G401.6 (cell line): ENCODE data around the gene GATA3.
"Not testable (repeated sequence)": the region's sequence is repeated elsewhere in the genome, so short reads cannot be mapped to it uniquely, and the experiment has no call there.

Experiments used
- FAIRE-seq: peaks from 2 replicates; lab custom pipeline; 2012; peaks lifted over from hg19 to GRCh38; lab: Jason Lieb, UNC

The GATA3 gene

DNA sequence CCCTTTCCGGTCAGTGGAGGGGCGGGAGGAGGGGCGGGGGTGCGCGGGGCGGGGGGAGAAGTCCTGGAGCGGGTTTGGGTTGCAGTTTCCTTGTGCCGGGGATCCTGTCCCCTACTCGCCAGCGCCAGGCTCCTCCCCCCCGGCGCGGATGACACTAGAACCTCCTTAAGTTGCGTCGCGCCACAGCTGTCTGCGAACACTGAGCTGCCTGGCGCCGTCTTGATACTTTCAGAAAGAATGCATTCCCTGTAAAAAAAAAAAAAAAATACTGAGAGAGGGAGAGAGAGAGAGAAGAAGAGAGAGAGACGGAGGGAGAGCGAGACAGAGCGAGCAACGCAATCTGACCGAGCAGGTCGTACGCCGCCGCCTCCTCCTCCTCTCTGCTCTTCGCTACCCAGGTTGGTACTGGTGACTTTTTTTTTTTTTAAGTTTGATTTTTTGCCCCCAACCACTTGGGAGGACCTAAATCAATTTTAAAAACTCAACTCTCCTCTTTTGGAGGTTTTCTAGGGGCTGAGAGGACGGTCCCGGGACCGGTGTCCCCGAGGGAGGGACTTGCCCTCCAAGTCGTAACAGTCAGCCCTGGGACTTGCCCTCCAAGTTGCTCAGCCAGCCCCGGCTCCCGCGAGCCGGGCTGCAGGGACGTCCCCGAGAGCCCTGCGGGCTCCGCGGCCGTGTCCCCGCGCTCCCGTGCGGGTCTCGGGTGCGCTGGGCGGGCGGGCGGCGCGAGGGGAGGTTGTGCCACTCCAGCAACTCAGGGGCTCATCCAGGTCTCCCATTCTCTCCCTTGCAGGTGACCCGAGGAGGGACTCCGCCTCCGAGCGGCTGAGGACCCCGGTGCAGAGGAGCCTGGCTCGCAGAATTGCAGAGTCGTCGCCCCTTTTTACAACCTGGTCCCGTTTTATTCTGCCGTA, at the start of gene GATA3:
TSS of gene GATA3 (plus strand) at position 195 of the 914 bp plus-strand sequence. CDS start 968 bp downstream, outside the sequence.
- no peak for FAIRE-seq

DNA sequence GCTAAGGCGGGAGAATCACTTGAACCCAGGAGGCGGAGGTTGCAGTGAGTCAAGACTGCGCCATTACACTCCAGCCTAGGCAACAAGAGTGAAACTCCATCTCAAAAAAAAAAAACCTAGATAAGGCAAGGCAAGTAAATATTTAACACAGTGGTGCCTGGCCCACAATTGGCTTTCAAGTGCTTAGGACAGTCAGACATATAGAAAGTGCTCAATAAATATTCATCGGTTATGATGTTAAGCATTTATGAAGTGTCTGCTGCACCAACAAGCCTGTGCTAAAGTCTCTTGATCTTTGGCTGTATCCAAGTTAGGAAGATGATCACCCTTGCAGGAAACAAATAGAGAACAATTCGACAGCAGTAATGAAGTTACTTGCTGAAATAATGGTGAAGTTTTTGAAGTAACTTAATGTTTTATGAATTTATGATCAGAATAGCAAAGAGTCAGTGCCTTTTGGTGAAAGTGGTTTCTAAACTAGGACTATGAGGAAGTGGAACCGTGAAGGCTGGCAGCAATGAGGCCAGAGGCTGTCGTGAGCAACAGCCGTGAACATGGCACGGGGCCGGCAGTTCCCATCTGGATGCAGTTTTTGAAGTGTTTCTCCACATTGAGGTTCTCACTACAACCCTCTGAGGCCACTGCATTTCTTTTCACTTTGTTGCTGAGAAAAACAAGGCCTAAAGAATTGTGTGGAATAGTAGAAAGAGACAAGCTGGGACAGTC, 48.1 kb upstream of the GATA3 start:
- FAIRE-seq, result no peak

DNA sequence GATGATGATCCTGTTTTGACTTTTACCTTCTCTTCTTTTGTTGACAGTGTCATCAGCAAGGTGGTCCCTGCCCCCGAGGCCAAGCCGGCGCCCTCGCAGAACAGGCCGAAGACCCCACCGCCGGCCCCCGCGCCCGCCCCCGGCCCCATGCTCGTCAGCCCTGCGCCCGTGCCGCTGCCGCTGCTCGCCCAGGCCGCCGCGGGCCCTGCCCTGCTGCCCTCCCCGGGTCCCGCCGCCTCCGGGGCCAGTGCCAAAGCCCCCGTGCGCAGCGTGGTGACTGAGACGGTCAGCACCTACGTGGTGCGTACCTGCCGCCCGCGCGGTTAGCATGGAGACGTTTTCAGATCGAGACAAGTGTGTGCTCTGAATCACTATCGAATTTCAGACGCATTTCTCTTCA, 45.5 kb upstream of the GATA3 start:
- no peak for FAIRE-seq

DNA sequence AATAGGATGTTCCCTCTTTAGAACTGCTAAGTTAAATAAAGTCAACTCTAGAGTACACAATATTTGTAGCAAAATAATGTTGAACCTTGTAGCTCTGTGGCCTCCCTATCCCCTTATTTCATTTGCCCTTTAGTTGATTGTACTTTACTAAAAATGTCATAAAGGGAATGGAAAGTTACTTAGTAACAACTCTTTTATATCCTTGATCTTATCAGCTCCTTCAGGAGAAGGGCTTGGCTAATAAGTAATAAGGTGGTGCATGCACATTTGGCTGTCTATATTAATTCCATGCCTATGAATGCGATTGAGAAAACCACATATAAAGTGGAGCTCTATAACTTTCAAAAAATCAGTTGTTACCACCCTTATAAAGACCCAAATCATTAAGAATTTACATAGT, 41.5 kb upstream of the GATA3 start:
- no peak for FAIRE-seq

DNA sequence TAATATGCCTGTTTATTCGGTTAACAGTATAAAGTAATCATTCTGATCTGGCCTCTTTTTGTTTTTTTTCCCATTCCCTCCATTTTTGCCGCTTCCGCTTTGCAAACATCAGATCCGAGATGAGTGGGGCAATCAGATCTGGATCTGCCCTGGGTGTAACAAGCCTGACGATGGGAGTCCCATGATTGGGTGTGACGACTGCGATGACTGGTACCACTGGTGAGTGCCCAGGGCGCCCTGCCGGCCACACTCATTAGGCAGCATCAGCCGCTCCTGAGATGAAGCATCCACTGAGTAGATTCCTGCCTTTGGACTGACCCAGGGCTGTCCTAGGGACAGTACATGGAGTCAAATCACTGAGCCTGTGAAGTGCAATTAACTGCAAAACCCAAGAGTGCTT, 40.9 kb upstream of the GATA3 start:
- FAIRE-seq, result no peak

DNA sequence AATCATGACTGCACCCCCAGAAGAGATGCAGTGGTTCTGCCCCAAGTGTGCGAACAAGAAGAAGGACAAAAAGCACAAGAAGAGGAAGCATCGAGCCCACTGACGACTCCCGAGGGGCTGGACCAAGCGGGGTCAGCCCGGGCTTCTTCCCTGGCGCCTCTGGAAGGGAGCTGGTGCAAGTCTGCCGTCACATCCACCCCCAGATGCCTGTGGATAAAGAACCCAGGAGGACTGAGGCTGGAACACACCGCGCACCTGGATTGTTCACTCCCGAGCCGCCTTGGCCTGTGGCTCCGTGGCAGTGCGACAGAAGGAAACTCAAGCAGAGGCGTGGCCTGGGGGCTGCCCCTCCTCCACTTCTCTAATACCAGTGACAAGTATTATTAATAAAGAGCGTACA, 39.8 kb upstream of the GATA3 start:
- no peak for FAIRE-seq

DNA sequence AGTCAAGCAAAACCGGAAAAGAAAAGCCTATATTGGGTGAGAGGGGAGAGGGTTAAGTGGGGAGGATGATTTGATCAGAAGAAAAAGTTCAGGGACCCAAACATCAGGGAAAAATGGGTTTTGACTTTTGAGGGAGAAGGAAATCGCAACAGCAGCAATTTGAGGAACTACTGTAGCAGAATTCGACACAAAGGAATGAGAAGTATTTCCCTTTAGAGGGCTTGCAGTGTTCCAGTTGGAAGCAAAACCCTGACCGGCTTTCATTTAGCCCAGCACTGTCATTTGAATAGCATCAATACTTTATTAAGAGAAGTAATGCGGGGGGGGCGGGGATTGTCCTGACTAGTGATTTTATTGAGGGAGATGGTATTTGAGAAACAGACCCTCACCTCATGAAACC, 37.2 kb upstream of the GATA3 start:
- no peak for FAIRE-seq

DNA sequence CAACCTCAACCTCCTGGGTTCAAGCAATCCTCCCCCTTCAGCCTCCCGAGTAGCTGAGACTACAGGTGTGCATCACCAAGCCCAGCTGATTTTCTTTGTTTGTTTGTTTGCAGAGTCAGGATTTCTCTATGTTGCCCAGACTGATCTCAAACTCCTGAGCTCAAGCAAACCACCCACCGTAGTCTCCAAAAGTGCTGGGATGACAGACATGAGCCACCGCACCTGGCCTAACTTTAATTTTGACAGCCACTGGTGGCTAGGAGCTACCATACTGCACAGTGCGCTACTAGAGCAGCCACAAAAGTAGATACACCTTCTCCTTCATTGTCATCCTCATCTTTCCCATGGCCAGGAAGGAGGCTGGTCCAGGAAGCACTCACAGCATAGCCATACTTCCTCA, 31.2 kb upstream of the GATA3 start:
- FAIRE-seq, result no peak

DNA sequence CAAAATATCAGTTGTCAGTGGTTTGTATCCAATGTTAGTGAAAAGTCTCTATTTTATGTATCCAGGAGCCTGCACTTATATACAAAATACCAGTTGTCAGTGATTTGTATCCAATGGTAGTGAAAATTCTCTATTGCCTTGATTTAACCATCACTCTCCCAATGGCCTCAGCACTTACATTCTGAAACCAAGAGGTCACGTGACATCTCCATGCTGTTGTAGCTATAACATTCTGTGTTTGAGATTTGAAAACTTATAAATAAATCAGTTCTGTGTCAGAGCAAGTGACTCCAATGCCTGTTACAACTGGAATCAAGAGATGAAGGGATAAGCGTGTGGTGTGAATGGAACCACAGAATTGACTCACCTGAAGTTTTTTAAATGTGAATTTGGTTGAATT, 30.6 kb upstream of the GATA3 start:
- no peak for FAIRE-seq

DNA sequence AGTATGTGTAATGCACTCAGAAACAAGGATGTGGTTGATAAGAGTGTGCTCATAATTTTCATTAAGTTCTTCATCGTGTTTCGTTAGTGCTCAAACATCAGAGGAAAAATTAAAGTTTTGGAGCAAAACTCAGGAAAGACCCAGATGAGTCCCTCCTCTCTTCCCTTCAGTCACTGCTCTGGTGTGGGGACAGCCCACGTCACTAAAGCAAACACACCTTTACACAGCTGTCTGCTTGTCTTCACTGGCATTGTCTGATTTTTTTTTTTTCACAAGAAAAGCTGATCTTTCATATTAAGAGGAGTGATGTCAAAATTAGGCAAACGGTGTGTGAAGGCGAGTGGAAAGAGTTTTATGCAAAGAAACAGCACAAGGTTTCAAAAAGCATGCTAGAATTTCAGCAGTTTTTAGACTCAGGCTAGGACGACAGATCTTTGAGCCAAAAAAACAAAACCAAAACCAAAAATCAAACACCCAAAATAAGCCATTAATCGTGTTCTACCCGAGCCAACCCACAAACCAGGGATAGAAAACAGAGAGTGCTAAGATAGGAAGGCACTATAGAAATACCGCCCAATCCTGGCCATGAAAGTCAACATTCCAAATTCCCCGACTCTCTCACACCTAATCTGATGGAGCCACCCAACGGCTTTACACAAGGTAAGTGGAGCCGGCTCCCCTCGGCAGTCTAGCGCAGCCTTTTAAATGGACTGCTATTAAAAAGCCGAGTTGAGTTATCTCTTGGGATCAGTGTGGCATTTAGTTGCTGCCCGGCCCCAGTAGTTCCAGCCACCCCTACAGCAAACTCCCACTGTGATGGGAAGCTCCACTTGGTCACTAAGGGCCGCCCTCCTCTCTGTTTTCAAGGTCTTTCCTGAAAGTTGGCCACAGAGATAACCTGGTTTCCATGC, 27.9 kb upstream of the GATA3 start:
- no peak for FAIRE-seq

DNA sequence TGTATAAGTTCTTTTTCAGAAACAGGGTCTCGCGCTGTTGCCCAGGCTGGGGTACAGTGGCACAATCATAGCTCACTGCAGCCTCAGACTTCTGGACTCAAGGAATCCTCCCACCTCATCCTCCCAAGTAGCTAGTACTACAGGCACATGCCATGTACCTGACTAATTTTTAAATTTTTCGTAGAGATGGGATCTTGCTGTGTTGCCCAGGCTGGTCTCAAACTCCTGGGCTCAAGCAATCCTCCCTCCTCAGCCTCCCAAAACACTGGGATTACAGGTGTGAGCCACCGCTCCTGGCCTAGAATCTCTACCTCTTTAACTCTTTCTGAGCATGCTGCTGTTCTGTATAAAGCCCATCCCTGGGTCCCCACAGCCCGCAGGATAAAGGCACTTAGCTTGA, 23.3 kb upstream of the GATA3 start:
- not testable (repeated sequence) for FAIRE-seq

DNA sequence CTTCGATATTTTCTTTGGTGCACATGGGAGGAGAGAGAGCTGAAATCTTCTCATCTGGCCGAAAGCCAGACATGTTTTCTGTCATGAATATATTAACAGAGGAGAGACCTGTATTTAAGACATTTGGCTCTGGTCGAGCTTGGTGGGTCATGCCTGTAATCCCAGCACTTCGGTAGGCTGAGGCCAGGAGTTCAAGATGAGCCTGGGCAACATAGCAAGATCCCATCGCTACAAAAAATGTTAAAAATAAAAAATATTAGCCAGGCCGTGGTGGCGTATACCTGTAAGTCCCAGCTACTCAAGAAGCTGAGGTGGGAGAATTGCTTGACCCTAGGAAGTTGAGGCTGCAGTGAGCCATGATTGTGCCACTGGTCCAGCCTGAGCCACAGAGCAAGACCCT, 21.9 kb upstream of the GATA3 start:
- FAIRE-seq, result no peak

DNA sequence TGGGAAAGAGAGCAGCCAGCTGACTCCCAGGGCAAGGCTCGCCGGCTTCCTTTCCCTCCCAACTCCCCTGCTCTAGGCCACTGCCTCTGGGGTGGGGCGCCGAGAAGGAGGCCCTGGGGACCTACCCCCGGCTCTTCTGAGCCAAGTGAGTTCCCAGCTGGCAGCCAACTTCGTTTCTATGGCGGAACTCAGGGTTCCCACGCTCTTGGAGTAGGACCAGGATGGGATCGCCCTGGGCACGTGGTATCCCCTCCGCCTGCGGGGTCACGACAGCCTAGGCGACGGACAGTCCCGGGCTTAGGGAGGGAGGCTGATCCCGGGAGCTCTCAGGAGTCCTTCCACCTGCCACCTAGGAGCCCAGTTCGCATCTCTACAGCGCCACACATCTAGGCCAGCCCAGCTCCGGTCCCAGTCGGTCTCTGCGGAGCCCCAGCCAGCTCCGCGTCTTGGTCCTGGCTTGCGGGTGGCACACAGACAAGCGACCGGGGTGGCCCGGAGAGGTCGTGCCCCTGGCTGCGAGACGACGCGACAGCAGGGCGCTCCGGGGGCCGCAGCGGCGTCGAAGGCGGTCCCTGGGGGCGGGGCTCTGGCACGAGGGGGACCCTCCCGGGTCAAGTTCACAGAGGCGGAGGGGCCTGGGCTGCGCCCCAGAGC, 20.5 kb upstream of the GATA3 start:
- no peak for FAIRE-seq

DNA sequence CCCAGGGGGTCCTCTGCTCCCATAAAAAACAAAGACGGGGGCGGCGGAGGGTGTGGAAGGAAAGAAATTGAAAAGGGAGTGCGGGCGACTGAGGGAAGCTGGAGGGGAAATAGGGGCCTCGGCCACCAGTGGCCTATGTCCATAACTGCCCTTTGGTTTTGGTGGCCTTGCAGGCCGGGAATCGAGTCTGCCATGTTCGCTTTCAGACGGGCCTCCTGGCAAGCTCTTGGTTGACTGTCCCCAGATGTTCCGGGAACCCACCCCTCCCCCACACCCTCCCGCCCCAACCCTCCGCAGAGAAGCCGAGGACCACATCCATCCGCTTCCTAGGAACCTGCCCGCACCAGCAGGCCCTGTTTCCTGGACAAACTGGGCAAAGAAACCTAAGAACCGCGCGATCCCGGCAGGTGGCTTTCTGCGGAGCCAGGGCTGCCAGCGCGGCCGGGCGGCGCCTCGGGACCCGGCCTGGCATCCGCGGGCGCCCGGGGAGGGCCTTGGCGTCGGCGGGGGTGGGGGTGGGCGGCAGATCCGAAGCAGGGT, 20.0 kb upstream of the GATA3 start:
- FAIRE-seq, result no peak

DNA sequence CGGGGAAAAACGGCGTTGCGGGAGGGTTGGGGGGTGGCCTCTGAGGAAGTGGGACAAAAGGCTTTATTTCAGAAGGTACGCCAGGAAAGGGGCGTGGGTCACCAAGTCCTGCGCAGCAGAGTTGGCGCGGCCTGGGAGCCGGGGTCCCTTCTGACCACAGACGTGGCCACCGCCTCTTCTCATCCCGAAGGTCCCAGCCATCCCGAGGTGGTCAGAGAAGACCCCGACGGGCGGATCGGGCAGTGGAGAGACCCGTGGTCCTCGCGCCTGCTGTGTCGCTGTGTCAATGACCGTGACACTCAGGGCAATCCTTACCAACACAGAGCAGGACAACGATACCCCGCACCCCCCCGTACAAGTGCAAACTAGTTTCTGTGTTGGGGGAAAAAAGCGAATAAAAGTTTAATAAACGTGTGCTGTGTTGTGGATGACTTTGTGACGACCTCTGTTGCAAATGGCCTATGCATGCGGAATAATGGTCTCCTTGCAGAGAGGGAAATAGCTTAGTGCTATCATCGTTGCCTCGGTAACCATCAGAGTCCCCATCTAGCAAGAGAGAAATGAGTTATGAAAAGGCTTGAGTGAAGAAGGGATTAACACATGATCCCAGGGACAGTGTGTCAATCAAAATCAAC, 19.4 kb upstream of the GATA3 start:
- no peak for FAIRE-seq

DNA sequence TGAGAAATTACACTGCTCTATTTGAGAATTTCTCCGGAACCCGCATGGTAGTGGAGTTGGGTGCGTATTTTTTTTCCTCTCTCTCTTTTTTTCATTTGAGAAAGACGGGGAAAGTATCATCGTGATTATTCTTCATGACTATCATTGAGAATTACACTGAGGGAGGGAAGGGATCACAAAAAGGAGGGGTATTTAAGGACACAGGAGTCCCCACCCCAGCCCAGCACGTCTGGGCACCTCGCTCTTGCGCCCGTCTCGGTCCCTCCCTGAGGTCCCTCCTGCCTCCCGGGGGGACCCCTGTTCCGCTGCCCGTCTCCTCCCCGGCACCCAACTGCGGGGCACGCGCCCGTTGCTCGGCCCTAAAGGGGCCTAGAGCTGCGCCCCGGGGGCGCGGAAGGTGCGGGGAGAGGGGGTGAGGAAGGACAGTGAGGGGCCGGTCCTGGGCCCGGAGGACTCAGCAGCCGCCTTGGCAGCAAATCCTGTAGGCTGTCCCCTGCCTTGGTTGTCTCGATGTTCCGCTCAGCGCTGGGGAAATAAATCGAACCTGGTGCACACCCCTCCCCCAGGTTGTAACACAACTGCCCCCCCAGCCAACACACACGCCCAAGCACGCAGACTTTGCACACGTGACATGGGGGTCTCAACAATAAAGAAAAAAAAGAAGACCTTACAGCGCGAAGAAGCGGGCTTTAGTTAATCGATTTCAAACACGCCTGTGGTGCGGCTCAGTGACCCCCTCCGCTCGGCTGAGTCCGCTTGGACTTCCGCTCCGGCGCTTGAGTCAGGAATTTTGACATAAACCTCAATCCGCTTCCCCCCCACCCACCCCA, 18.6 kb upstream of the GATA3 start:
- no peak for FAIRE-seq

DNA sequence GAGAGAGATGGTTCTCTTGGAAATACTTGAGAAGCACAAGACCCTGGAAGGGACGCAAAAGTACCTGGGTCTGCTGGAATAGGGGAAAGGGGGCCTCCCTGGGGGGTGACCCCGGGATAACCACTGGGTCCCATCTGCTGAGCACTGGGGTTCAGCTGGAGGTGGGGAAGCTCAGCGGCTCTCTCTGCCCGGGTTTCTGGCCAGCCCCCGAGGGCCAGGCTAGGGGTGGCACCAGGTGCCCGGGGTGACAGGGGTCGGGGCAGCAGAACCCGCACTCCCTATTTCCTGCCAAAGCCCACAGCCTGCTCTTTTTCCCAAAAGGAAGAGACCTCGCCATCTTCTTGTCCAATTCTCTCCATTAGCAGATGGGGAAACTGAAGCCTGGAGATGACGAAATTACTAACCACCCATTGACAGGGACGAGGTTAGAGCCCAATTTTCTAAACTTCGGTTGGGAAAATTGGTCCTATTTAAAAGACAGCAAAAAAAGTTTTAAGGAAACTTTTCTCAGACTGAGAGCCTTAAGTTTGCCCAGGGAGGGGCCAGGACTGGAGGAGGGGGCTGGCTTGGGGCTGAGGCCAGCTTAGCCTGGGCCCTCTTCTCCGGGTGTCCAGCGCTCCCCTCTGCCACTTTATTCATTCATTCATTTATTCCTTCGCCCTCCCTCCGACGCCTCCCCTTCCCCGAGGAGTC, 17.8 kb upstream of the GATA3 start:
- no peak for FAIRE-seq

DNA sequence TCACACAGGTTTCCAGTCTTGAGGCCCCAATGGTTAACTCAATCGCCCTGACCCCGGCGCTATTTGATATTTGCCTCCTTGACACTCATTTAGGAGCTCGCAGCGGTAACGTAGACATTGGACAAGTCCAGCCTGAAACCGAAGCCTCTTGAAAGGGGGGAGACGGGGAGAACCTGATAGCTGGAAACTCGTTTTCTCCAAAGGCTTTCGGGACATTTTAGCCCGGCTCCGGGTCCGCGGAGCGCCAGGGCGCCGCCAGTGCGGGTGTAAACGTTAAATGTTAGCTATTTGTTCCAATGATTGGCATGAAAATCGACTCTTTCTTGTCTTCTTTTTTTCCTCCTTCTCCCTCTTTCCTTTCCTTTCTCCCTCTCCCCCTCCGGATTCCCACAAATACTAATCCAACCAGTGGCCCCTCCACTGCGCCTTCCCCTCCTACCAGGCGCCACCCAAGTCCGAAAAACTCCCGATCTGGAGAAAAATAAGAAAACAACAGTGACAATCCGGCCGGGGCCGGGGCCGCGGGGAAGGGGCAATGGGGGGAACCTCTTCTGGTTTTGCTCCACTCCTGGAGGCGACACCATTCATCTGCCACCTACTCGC, 17.2 kb upstream of the GATA3 start:
- FAIRE-seq, result no peak
